GM18520 (cell line): Measurements from ENCODE around the gene OS9.

Experiments
- ATAC-seq: cut with Tn5 transposase; IDR thresholded peaks from one replicate; pipeline ENCODE4 v1.9.1; 2021; ENCODE audit not compliant: unreplicated experiment

Gene OS9

GRCh38 chr12:57735198-57735855, 41.4 kb downstream of the OS9 start:
- ATAC-seq = no peak

DNA sequence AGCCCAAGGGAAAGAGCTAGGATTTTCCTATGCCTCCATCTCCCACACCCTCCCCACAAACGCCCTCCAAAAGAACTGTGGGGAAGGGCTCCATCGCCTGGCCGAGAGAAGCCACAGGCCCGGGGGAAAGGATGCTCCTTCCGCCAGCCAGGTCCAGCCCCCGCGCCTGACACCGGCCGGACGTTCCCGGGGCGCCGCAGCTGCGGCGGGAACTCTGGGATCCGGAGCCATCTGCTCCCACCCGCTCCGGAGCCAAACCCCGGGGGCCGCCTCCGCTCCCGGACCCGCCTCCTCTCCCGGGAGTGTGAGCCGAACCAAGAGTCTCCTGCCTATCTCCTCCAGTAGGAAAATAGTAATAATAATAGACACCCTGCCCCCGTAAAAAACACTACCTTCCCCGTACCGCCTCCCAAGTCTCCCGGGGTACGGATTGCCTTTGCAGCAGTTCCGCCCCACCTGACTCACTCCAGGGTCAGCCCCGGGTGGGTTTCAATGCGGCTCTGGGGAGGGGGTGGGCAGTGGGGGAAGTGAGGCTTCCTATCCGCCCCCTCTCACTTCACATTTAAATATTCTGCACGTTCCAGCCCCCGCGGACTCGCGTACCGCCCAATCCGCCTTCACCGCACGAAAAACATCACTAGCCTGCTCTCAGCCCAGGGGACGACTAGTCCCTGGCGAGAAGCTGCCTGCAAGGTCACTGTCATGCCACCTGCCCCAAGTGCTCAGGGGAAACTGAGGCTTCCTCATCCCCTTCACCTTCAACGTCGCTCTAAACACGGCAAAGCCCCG, 42.2 kb downstream of the OS9 start:
- no peak for ATAC-seq

GRCh38 chr12:57736741-57737466, 43.0 kb downstream of the OS9 start:
- no peak for ATAC-seq

DNA sequence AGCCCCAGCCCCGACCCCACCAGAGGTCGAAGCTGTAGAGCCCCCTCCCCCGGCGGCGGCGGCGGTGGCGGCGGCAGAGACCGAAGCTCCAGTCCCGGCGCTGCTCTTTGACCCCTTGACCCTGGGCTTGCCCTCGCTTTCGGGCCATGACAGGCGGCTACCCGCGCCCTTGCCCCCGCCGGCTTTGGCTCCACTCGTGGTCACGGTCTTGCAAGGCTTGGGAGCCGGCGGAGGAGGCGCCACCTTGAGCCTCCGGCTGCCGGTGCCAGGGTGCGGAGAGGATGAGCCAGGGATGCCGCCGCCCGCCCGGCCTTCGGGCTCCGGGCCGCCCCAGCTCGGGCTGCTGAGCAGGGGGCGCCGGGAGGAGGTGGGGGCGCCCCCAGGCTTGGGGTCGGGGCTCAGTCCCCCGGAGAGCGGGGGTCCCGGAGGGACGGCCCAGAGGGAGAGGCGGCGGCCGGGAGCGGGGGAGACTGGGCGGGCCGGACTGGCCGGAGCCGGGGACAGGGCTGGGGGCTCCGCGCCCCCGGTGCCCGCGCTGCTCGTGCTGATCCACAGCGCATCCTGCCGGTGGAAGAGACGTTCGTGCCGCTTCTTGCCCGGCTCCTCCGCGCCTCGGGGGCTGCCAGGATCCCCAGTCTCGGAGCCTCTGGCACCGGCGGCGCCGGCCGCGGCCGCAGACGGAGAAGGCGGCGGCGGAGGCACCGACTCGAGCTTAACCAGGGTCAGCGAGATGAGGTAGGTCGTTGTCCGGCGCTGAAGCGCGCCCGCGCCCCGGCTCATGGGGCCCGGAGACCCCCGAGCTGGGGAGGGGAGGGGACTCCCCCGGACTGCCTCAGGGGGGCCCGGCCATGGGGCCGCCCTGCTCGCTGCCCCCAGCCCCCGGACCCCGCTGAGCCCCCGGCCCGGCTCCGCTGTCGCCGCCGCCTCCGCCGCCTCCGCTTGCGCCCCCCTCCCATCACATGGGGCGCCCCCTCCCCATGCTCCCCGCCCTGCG, 43.8 kb downstream of the OS9 start:
- no peak for ATAC-seq

DNA sequence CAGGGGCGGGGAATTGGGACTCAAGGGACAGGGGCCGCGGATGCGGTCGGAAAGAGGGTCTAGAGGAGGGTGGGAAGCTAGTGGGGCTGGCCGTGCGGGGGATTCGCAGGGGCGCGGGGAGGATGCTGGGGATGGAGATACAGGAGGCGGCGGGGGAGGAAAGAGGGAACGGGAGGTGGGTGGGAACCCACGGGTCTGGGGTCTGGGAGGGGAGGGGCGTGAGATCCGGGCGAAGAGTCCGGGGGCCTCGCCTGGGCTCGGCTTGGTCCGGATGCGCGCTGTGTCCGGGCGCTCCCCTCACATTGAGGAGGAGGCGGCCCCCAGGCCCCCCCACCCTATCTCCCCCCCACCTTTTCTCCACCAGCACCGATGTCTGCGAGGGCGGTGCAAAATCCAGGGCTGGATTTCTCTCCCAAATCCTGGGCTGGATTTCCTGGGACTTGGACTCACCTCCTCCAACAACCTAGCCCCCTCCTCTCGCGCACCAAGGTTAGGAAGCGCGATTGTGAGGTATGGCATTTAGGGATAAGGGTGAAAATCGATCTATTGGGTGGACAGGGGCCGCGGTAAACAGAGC, 44.8 kb downstream of the OS9 start, which contains the start of gene AGAP2:
Gene AGAP2, minus strand, starts transcription at position 82 of the 577 bp plus-strand sequence. CDS start 496 bp downstream, outside the sequence.
- no peak for ATAC-seq

- no peak for ATAC-seq
These were observed 45.5 kb downstream of the OS9 start for GRCh38 chr12:57739387-57739786.

DNA sequence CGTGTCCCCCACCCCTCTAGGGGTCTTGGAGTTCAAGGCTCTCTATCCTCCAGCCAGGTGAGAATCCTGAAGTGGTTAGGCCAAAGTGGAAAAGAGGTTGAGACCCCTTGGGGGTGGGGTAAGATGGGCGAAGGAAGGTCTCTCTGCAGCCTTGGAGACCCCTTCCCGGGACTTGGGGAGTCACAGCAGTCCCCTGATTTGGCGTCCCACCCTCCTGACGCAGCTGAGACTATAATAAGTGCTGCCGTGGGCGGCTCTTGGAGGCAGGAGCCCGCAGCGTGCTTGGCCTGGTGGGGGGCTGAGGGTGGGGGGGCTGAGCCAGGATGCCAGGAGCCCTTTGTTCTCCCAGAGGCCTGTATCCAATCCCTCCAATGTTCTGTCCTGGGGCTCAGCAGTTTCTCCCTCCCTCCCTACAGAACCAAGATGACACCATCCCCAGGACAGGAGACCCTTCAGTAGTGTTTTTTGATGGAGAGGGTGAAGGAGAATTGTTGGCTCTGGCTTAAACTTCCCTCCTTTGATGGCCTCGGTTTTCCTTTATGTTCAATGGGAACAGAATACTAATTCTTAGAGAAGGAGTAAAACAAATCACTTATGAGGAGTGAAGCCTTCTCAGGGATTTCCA, 46.1 kb downstream of the OS9 start:
- ATAC-seq = no peak

GRCh38 chr12:57740656-57741412, 46.9 kb downstream of the OS9 start:
- ATAC-seq = peak; percentile 40

DNA sequence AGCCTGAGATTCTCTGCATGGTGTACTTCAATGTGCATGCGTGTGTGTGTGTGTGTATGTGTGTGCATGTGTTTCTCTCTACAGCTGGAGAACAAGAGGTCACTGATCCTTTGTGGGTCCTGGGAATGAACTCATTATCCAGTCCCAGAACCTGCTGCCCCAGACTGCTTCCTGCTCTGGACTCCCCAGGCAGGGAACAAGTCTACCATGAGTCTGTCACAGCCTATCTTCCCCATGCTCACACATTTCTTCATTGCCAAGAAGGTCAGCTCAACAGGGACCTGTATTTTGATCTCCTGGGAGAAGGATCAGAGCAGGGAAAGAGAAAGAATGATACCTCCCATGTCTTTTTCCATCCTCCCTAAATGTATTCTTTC, 47.5 kb downstream of the OS9 start:
- no peak for ATAC-seq

GRCh38 chr12:57741844-57742738, 48.2 kb downstream of the OS9 start:
- ATAC-seq = peak; percentile 37

DNA sequence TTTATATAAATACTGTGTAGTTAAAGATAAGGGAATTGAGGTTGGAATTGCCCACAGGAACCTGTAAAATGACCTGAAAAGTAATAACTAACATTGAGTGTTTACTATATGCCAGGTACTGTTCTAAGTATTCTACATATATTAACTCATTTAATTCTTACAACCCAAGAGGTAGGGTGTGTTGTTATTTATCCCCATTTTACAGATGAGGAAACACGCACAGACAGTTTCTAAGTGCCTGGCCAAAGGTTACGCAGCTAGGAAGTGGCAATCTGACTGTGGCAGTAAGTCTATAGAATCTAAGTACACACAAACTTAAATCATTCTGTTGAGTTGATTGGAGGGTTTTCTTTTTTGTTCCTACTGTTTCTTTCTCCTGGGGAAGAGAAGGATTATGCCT, 49.8 kb downstream of the OS9 start:
- no peak for ATAC-seq

- peak; percentile 19 for ATAC-seq
These were observed 50.4 kb downstream of the OS9 start for GRCh38 chr12:57744194-57744776.

DNA sequence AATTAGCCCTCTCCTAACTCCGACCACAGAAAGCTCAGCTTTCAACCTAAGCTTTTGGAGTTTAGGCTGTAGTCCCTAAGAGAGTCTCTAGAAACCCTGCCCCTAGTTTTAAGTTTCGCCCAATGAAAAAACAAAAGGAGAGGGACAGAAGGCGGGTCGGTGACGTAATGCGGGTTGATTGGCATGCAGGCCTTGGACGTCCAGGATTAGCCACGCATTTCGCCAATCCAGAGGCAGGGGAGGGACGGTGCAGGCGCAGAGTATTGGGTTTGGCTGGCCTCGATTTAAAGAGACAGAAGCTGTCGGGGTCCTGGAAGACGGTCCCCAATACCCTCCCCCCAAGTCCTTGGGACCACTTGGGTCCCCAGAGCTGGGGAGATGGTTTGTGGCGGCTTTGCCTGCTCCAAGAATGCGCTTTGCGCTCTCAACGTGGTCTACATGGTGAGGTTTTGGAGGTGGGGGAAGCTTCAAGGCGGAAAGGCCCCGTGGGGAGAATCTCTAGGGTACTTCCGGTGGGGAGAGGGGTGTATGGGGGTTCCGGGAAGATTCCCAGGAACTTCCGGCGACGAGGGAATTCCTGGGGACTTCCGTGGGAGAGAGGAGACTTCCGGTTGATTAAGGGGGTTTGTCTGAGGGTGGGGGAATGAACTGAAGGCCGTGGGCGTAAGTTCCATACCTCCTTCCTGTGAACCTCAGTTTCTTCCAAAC, 51.0 kb downstream of the OS9 start, which contains the start of gene TSPAN31:
Gene TSPAN31, plus strand, starts transcription at position 263 of the 708 bp plus-strand sequence. Its CDS starts 116 bp downstream, at position 379.
- peak; percentile 70 for ATAC-seq

- ATAC-seq = no peak
These were observed 51.6 kb downstream of the OS9 start for GRCh38 chr12:57745485-57745881.

DNA sequence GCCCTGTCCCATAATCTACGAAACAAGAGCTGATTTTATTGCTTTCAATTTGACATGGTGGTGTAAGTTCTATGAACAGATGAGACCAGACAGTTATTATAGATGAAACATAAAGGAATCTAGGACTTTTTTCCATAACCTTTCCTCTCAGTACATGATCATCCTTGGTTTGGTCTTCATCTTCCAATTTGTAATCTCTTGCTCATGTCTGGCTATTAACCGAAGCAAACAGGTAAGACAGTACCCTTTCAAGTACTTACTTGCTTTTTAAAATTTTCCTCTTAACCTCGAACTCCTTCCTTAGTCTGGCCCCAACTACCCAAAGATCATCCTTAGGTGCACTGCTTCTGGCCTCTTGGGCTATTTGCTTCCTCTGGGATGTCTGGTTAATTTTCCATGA, 52.1 kb downstream of the OS9 start:
- no peak for ATAC-seq

DNA sequence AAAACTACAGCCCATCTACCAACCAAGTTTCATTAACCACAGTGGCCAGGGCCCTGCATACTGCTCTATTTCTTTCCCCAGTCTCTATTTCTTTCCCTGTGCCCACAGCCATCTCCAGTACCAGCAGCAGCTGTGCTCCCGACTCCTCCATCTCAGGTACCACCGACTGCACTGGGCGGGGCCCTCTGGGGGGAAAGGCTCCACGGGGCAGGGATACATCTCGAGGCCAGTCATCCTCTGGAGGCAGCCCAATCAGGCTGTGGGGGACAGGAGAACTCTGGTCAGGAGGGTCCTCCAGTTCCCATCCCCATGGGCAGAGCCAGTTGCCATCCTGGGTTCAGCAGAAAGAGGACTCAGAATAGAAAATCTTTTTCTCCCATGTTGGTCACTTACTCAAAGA, 55.1 kb downstream of the OS9 start:
- no peak for ATAC-seq
